Liver (tissue), 3 donors: ENCODE results near the gene KRTAP5-10.
"Not testable (repeated sequence)": the region's sequence is repeated elsewhere in the genome, so short reads cannot be mapped to it uniquely, and the experiment has no call there.

Experiments
- ATF3 ChIP-seq: IDR thresholded peaks from 2 replicates; pipeline ENCODE4 v1.6.1; 2016; ENCODE audit warnings: antibody characterized with exemption
- CTCF ChIP-seq: fragments of 150-350 bp; IDR thresholded peaks from 2 replicates; pipeline ENCODE4 v1.5.1; 2017; ENCODE audit warnings: improper control_type of control experiment, low read depth, low read length; ENCODE audit not compliant: missing input control
- SP1 ChIP-seq: IDR thresholded peaks from 2 replicates; pipeline ENCODE4 v1.6.1; 2018; ENCODE audit warnings: antibody characterized with exemption, mild to moderate bottlenecking
- TAF1 ChIP-seq: conservative IDR thresholded peaks from 2 replicates; pipeline ENCODE4 v1.6.1; 2016; ENCODE audit warnings: antibody characterized with exemption, mild to moderate bottlenecking
- YY1 ChIP-seq: IDR thresholded peaks from 2 replicates; pipeline ENCODE4 v1.6.1; 2016; ENCODE audit warnings: antibody characterized with exemption, mild to moderate bottlenecking
- ZBTB33 ChIP-seq: IDR thresholded peaks from 2 replicates; pipeline ENCODE4 v1.6.1; 2016; ENCODE audit warnings: antibody characterized with exemption
- donor health status: healthy.
- donor health status: healthy.

GRCh38 chr11:71611218-71611910 is 46.0 kb downstream of the KRTAP5-10 start:
- not testable (repeated sequence) for TF ChIP-seq CTCF, ATF3, YY1, TAF1, ZBTB33, SP1
